Cardiac septum (tissue), 1 donor: ENCODE data around the gene CTAGE1. TPM values are rescaled to one million over a fixed set of nuclear protein-coding genes. Genes with fewer than 3 reads are reported as not detected.
"Not testable (repeated sequence)": the region's sequence is repeated elsewhere in the genome, so short reads cannot be mapped to it uniquely, and the experiment has no call there.

Source experiments
- DNase-seq: peaks from one replicate; pipeline ENCODE4 v3.0.0-alpha.2; 2020; ENCODE audit warnings: low spot score
- intact Hi-C: fragments of 100-400 bp; cut with DNase I; formaldehyde crosslinking; loops from one replicate; pipeline ENCODE4 v1.14.0; 2022
- long read RNA-seq: library from polyadenylated mRNA; unstranded; transcript quantifications from one replicate; pipeline ENCODE4 v2.0.0, GENCODE V29; 2021
- total RNA-seq: library from RNA; stranded (reverse); fragmentation: NEBNext Ultra II Directional; extraction: Animal tissue kit (Norgen Biotek cat#: 25700); gene quantifications from one replicate; pipeline ENCODE4 v1.2.1, GENCODE V29; 2021
- donor health status: DM: no; HTN: no; CAD: no.

The CTAGE1 gene, protein sequence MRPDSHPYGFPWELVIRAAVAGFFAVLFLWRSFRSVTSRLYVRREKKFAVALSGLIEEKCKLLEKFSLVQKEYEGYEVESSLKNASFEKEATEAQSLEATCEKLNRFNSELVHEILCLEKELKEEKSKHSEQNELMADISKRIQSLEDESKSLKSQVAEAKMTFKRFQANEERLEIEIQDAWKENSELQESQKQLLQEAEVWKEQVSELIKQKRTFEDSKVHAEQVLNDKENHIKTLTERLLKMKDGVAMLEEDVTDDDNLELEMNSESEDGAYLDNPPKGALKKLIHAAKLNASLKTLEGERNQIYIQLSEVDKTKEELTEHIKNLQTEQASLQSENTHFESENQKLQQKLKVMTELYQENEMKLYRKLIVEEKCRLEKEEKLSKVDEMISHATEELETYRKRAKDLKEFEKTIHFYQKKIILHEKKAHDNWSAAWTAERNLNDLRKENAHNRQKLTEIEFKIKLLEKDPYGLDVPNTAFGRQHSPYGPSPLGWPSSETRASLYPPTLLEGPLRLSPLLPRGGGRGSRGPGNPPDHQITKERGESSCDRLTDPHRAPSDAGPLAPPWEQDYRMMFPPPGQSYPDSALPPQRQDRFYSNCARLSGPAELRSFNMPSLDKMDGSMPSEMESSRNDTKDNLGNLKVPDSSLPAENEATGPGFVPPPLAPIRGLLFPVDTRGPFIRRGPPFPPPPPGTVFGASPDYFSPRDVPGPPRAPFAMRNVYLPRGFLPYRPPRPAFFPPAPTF
- 0.13 TPM for total RNA-seq
- long read RNA-seq: 0 reads

DNA sequence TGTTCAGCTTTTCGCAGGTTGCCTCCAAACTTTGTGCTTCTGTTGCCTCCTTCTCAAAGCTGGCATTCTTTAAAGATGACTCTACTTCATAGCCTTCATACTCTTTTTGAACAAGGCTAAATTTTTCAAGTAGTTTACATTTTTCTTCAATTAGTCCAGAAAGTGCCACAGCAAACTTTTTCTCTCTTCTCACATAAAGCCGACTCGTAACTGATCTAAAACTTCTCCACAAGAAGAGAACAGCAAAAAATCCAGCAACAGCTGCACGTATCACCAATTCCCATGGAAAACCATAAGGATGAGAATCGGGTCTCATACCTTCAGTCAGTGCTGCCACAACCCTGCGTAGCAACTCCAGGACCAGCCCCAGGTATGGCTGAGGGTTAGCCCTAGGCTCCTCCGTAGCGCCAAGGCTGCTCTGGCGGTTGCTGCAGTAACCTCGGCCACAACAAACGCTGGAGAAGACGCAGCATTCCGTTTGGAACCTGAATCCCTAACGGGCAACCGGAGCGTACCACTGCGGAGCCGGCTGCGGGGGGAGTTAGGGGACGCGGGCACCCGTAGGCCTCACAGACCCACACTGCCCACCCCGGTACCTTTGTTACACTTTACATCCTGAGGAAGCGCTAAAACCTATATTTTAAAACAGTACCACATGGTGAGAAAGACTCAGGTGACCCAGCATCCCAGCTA lies at the start of gene CTAGE1:
CTAGE1 (minus strand) TSS at position 420 of the 693 bp plus-strand sequence; CDS start at position 316, 104 bp downstream.
- no peak for DNase-seq
- intact Hi-C loops: no loop called here

DNA sequence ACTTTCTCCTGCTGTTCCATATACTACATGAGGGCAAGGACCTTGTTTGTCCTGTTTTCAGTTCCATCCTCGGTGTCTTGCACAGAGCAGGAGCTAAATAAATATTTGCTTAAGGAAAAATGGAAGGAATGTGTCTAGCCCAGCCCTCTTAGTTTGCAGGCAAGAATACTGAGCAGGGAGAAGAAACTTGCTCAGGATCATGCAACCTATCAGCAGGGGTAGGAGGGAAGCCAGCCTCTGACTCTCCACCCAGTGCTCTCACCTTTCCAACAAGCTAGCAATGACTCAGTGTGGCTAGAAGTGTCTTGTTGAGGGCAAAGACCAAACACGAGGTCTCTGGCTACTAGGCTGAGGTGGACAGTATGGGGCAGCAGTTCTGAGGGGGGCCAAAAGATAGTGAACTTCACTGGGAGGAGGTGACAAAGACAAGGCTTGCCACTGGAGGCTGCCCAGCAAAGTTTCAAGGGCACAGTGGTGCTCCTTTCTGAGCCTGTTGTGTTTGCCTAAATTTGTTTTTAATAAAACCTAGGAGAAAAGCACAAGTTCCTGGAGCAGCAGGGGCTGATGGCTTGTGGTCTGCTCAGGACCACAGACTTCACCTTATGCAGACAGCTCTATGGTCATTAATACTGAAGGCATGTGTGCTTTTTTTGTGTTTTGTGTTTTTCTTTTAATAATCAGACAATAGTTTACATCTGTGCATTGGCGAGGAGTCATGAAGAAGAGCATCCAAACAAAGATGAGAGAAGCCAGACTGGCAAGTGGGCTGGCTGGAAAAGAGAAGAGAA lies 49.1 kb upstream of the CTAGE1 start:
- intact Hi-C loops: loop anchor here (2.0 to 5.0 kb wide), 2 partner anchors 275 to 298 kb away; partner anchors contain the start of gene GATA6
- no peak for DNase-seq

DNA sequence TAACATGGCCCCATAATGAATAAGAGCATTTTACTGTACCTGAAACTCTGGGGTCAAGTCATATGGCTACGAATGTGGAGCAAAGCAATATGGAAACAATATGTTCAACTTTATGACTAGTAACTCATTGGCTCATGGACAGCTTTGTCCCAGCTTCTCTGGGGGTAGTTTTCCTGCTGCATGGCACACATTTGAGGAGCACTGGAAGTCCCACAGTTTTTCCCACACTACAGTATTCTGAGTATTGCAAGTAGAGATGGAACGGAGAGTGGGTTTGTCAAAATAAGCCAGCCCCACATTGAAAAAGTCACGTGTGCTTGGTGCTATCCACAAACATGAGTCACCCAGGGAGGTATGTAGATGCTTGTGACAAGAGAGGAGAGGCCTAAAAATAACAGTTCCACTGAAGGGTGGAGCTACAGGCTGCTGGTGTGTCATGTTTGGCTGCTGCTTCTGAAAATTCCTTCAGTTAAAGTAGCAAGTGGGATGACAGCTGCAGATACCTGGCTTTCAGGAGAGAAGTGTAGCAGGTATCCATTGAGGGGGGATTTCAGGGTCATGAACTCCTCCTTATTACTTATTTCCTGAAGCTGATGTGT lies 48.2 kb upstream of the CTAGE1 start:
- intact Hi-C loops: loop anchor here (2.0 to 5.0 kb wide), 2 partner anchors 274 to 297 kb away; partner anchors contain the start of gene GATA6
- no peak for DNase-seq

DNA sequence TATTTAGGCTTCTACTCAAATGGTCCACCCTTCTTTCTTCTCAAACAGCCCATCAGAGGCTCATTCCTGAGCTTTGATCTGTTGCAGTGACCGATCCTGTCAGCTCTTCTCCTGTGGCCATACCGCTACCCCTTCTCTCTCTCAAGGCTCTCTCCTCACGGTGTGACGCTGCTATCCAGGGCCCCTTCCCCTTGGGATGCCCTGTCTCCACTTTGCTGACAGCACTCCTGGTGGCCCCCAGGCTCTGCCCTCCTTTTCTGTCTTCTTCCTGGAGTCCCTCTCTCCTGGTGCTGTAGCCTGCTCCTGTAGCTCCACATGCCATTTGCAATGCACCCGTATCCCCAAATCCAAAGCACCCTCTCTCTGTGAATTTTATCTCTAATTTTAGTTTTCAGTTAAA lies 45.4 kb upstream of the CTAGE1 start:
- DNase-seq: no peak
- intact Hi-C loops: no loop called here

DNA sequence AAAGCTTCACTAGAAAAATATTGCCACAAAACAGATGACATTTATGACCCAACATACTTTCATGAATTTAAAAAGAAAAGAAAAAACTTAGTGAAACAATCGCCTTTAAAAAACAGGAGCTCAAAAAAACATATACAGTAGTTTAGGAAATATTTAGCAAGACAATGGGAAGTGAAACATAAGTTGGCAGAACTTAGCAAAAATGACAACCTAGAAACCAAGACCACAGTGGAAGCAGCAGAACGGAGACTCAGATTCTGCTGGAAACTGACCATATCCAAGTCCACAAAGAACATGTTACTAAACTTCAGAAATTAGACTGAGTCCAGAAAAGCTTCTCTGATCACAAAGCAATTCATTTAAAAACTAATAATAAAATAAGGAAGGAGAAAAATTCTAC lies 41.8 kb upstream of the CTAGE1 start:
- DNase-seq: no peak
- intact Hi-C loops: no loop called here

DNA sequence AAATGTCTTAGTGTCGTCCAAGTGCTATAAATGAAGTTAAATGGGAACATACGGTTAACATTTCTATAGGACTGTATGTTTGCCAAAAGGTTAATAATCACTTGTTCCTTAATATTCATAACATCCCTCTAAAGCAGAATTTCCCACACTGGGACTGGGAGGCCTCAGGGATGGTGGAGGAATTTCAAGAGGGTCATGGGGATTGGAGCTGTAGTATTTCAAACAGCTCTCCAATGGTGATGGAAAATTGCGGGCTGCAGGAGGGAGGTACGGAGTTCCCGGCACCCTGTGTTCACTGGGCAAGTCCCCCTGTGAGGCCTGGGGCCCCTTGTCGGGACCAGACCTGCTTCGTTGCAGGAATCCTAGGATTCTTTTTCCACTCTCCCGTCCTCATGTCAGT lies 39.8 kb upstream of the CTAGE1 start:
- no peak for DNase-seq
- intact Hi-C loops: no loop called here

DNA sequence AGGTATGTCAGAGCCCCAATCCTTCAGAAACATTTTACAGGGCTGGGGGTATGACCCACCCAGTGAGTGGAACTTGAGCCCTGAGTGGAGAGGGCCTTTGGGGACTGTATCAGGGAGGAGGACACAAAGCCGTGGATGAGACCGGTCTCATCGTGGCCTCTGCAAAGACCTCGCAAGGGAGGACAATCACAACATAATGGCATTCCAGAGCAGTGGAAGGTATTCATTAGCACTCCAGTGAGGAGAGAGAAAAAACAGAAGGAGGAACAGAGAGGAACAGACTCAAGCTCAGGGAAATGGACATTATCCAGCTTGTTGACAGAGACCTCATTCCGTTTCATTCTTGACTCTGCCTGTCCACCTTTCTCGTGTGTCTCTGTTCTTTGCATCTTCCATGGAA lies 38.8 kb upstream of the CTAGE1 start:
- intact Hi-C loops: no loop called here
- DNase-seq: no peak

DNA sequence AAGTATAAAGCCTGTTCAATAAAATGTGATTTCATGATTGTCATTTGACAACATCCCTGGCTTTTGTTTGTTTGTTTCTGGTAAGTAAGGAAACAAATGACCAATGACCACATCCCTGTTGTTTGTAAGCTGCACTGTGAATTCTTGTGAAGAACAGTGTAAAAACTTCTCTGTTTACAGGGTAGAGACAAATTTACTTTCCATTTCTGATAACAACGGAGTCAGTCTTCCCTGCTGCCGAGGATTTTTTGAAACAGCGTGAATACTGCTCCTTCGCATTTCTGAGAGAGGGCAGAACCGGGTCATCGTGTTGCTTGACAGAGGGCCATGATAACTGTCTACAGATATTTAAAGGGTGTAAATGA lies 38.4 kb upstream of the CTAGE1 start:
- intact Hi-C loops: no loop called here

DNA sequence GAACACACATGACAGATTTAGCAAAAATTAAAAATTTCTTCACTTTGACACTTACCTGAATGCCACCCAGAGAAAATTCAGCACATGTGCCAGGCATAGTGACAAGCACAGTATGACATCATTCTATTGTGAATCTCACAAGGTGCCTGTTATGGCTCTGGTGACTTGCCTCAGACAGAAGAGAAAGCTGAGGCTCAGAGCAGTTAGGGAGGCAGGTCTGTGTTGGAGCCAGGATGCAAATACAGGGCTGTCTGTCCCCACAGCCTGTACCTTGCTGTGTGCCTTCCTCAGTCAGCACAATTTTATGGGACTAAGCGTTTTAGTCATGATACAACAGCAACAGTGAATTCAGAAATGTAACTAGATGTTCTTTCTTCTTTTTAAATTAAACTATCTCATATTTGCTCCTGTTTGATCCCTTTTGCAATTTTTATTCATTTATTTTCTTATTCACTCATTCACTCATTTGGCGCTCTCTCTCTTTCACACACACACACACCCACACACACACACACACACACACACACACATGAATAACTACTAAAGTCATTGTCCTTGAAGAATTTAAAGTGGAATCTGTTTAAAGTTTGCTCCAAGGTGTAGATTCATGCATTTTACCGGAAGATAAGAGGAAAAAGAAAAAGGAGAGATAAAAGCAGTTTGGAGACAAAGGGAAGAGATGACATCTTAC lies 37.9 kb upstream of the CTAGE1 start:
- DNase-seq: no peak
- intact Hi-C loops: no loop called here

More for the DNA sequence above, 38.4 kb upstream of the CTAGE1 start:
- no peak for DNase-seq

DNA sequence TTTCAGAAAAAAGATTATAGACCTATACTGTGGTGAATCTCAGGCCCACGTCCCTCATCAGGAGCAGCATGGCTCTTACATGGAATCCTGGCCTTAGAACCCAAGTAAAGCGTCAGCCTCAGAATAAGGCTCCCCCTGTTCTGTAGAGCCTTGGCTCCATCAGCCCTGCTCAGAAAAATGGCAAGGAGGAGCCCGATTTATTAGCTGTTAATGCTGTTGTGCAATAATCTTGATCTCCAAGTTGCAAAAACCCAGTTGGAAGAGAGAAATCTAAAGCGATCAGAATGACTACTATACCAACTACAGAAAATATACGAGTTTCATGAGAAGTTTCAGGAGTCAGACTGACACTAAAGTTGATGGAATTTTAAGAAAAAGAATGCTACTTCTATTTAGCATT lies 35.6 kb upstream of the CTAGE1 start:
- intact Hi-C loops: no loop called here
- DNase-seq: no peak

DNA sequence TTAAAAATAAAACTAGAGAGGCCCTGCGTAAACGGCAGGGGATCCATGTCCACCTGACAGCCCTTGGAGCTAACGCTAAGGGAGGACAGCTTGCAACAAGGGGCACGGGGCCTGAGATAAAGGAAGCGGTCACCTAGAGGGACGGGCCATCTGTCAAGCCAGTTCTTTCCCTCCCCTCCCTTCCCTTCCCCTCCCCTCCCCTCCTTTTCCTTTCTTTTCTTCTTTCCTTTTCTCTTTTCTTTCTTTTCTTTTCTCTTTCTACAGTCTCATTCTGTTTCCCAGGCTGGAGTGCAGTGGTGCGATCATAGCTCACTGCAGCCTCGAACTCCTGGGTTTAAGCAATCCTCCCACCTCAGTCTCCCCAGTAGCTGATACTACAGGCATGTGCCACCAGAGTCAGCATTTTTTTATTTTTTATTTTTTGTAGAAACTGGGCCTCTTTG lies 34.5 kb upstream of the CTAGE1 start:
- no peak for DNase-seq
- intact Hi-C loops: no loop called here

DNA sequence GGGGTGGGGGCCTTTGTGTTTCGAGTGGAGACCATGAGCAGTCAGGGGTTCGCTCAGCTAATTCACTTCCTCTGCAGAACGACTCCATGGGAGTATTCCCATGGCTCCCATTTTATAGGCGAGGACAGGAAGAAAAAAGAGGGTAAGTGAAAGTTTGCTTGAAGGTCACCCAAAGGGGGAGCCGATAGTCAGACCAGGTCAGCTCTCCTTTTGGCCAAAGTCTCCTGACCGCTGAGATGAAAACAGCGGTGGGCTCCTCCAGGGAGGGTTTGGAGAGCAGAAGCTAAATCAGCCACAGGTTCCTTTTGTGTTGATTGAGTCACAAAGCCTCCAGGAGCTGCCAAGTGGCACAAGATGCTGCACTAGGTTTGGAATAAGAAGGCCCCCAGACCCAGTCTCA lies 34.1 kb upstream of the CTAGE1 start:
- no peak for DNase-seq
- intact Hi-C loops: no loop called here

DNA sequence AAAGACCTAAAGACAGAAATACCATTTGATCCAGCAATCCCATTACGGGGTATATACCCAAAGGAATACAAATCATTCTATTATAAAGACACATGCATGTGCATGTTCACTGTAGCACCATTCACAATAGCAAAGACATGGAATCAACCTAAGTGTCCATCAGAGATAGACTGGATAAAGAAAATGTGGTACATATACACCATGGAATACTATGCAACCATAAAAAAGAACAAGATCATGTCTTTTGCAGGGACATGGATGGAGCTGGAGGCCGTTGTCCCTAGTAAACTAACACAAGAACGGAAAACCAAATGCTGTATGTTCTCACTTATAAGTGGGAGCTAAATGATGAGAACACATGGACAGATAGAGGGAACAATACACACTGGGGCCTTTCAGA lies 33.1 kb upstream of the CTAGE1 start:
- DNase-seq, intact Hi-C loops: not testable (repeated sequence)

DNA sequence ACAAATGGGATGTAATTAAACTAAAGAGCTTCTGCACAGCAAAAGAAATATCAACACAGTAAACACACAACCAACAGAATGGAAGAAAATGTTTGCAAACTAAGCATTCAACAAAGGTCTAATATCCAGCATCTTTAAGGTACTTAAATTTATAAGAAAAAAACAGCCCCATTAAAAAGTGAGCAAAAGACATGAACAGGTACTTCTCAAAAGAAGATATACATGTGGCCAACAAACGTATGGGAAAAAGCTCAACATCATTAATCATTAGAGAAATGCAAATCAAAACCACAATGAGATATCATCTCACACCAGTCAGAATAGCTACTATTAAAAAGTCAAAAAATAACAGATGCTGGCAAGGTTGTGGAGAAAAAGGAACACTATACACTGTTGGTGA lies 32.6 kb upstream of the CTAGE1 start:
- intact Hi-C loops: not testable (repeated sequence)

DNA sequence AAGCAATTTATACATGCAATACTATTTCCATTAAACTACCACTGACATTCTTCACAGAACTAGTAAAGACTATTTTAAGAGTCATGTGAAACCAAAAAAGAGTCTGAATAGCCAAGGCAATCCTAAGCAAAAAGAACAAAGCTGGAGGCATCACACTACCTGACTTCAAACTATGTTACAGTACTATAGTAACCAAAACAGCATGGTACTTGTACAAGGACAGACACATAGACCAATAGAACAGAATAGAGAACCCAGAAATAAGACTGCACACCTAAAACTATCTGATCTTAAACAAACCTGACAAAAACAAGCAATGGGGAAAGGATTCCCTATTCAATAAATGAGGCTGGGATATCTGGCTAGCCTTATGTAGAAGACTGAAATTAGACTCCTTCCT lies 32.0 kb upstream of the CTAGE1 start:
- DNase-seq, intact Hi-C loops: not testable (repeated sequence)

More for the DNA sequence above, 32.6 kb upstream of the CTAGE1 start:
- not testable (repeated sequence) for DNase-seq

DNA sequence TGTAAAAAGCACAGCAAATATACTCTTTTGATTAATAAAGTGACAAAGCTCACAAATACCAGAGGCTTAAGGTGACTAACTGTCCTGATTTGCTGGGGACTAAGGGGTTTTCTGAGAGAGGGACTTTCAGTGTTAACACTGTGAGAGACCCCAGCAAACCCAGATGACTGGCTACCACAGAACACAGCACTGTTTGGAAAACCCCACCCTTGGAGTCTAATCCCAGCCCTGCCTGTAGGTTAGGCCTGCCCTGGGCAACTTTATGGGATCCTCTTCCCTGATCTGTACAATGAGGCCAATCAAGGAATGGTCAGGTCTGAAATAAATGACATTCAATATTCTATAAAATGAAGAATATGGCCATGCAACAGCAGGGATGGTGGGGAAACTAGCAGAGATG lies 30.5 kb upstream of the CTAGE1 start:
- no peak for DNase-seq
- intact Hi-C loops: no loop called here

DNA sequence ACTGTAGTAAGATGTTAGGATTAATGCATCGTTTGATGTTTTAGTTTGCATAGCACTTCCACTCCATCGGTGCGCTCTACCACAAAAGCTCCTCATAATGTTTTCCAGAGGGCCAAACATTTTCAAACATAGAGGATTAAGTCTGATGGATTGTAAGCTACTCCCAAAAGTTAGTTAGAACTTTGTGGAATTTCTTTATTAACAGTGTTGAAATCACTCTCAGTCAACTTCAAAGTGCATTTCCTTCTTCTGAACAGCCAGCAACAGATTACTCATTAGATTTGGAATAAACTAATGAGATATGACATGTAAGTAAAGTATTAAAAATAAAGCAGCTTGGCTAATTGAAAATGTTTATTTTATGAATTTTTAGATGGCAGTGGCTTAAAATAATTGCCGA lies 30.1 kb upstream of the CTAGE1 start:
- intact Hi-C loops: no loop called here
- DNase-seq: no peak

DNA sequence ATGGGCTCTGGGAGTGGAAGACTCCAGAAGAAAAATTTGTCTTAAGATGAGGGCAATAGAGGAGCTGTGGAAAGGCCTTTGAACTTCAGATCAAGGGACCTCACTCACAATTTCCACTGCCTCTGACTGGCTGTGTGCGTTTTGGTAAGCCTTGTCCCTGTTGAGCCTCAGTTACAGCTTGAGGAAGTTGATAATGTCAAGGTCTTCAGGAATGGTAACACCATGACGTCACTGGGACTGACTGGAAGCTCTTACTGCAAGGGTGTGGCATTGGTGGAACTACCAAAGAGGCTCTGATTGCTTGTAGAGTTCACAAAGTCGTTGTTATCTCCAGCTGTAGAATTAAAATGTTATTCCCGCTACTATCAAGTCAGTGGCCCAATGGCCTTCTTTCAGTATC lies 29.2 kb upstream of the CTAGE1 start:
- intact Hi-C loops: no loop called here
- no peak for DNase-seq
